ENCODE measurements around the gene IQCM. TPM values are rescaled to one million over a fixed set of nuclear protein-coding genes. Genes with fewer than 3 reads are reported as not detected.

IQCM gene
- total RNA-seq, 4 donors from 2014 or later = 0.48 TPM; not detected in 3

GRCh38 chr4:149441338-149441737 is 374.3 kb downstream of the IQCM start:
- no peak for DNase-seq
- intact Hi-C loops (cut with DNase I; ENCODE audit: low total_unique reads) = no loop called here
- Histone ChIP-seq H3K9me3 (no peaks in the 10 kb centered on the region), H3K4me1 (no peaks in the 10 kb centered on the region), H3K27me3 (no peaks in the 10 kb centered on the region), H3K27ac (no peak overlapping the region), H3K4me3 (no peak overlapping the region), H3K36me3 (no peaks in the 10 kb centered on the region)
- TF ChIP-seq POLR2A (IDR thresholded peaks at IDR 0.05) = no peak
- TF ChIP-seq, protein P1, sequence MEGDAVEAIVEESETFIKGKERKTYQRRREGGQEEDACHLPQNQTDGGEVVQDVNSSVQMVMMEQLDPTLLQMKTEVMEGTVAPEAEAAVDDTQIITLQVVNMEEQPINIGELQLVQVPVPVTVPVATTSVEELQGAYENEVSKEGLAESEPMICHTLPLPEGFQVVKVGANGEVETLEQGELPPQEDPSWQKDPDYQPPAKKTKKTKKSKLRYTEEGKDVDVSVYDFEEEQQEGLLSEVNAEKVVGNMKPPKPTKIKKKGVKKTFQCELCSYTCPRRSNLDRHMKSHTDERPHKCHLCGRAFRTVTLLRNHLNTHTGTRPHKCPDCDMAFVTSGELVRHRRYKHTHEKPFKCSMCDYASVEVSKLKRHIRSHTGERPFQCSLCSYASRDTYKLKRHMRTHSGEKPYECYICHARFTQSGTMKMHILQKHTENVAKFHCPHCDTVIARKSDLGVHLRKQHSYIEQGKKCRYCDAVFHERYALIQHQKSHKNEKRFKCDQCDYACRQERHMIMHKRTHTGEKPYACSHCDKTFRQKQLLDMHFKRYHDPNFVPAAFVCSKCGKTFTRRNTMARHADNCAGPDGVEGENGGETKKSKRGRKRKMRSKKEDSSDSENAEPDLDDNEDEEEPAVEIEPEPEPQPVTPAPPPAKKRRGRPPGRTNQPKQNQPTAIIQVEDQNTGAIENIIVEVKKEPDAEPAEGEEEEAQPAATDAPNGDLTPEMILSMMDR (IDR thresholded peaks at IDR 0.05) = no peak

- no peak for TF ChIP-seq POLR2A (IDR thresholded peaks at IDR 0.05)
- TF ChIP-seq, protein P1 (IDR thresholded peaks at IDR 0.05) = no peak
- Histone ChIP-seq H3K27ac (no peak overlapping the region), H3K27me3 (peaks cover 0 to 6% of the 10 kb centered on the region in 2 donors), H3K4me3 (no peak overlapping the region), H3K36me3 (no peaks in the 10 kb centered on the region), H3K9me3 (no peaks in the 10 kb centered on the region), H3K4me1 (no peaks in the 10 kb centered on the region)
- intact Hi-C loops (cut with DNase I; ENCODE audit: low total_unique reads) = no loop called here
- DNase-seq = no peak
These were observed 389.2 kb downstream of the IQCM start for GRCh38 chr4:149426461-149426860.

- H3K9me3 ChIP-seq = no peaks in the 10 kb centered on the region
- H3K4me3 ChIP-seq = no peak overlapping the region
- no peaks in the 10 kb centered on the region for H3K4me1 ChIP-seq
- intact Hi-C loops (cut with DNase I; ENCODE audit: low total_unique reads) = no loop called here
- TF ChIP-seq, protein P1 (IDR thresholded peaks at IDR 0.05) = no peak
- no peak for TF ChIP-seq POLR2A (IDR thresholded peaks at IDR 0.05)
- H3K27ac ChIP-seq = no peak overlapping the region
- no peaks in the 10 kb centered on the region for H3K36me3 ChIP-seq
- no peaks in the 10 kb centered on the region for H3K27me3 ChIP-seq
- DNase-seq = no peak
These were observed 406.1 kb downstream of the IQCM start for GRCh38 chr4:149409555-149409962.

- intact Hi-C loops (cut with DNase I; ENCODE audit: low total_unique reads) = no loop called here
- no peaks in the 10 kb centered on the region for H3K27me3 ChIP-seq
- no peaks in the 10 kb centered on the region for H3K9me3 ChIP-seq
- TF ChIP-seq, protein P1 (IDR thresholded peaks at IDR 0.05) = no peak
- no peak for TF ChIP-seq POLR2A (IDR thresholded peaks at IDR 0.05)
- no peak overlapping the region for H3K4me3 ChIP-seq
- H3K36me3 ChIP-seq = no peaks in the 10 kb centered on the region
- H3K27ac ChIP-seq = no peak overlapping the region
- no peaks in the 10 kb centered on the region for H3K4me1 ChIP-seq
- DNase-seq = no peak
These were observed 406.5 kb downstream of the IQCM start for GRCh38 chr4:149409146-149409545.

GRCh38 chr4:149404143-149404542 is 411.5 kb downstream of the IQCM start:
- no peaks in the 10 kb centered on the region for H3K27me3 ChIP-seq
- no peak for DNase-seq
- H3K36me3 ChIP-seq = no peaks in the 10 kb centered on the region
- no peak overlapping the region for H3K4me3 ChIP-seq
- no peak overlapping the region for H3K27ac ChIP-seq
- H3K9me3 ChIP-seq = no peaks in the 10 kb centered on the region
- intact Hi-C loops (cut with DNase I; ENCODE audit: low total_unique reads) = no loop called here
- TF ChIP-seq, protein P1 (IDR thresholded peaks at IDR 0.05) = no peak
- no peak for TF ChIP-seq POLR2A (IDR thresholded peaks at IDR 0.05)
- H3K4me1 ChIP-seq = no peaks in the 10 kb centered on the region
